Panc1 (cell line): Measurements from ENCODE around the gene LY6G6C. TPM values are rescaled to one million over a fixed set of nuclear protein-coding genes. Genes with fewer than 3 reads are reported as not detected.

Source experiments
- ATAC-seq: fragments of 200-7000 bp; cut with Tn5 transposase; 2 replicates; pipeline ENCODE4 v1.9.1; 2020; ENCODE audit warnings: mild to moderate bottlenecking, moderate library complexity
- BruUV-seq: library from RNA; stranded (reverse); fragments of 400-500 nt; replicated peaks from 2 replicates; lab custom pipeline; 2021; lab: Mats Ljungman, UMichigan
- CTCF ChIA-PET: fragments of 300-600 bp; sonication (Branson Sonifier 250); formaldehyde crosslinking; loops from one replicate; lab custom pipeline; 2022; ENCODE audit warnings: antibody characterized with exemption; lab: Charles Lee
- POLR2A ChIA-PET: fragments of 300-600 bp; sonication (Branson Sonifier 250); formaldehyde crosslinking; loops from one replicate; lab custom pipeline; 2022; ENCODE audit warnings: antibody characterized with exemption; lab: Charles Lee
- DNase-seq: peaks from one replicate; pipeline ENCODE4 v3.0.0-alpha.2; 2010; ENCODE audit warnings: low read depth, low spot score
- H3K27ac ChIP-seq: 2 replicates; pipeline ENCODE4 v1.5.1; 2011; ENCODE audit warnings: mild to moderate bottlenecking, low read length, inconsistent platforms
- H3K27me3 ChIP-seq: fragments of 200-500 bp; sonication (Bioruptor generic); 2 replicates; pipeline ENCODE4 v1.6.0; 2014; ENCODE audit warnings: low read length, inconsistent platforms; ENCODE audit not compliant: control insufficient read depth, insufficient read depth
- H3K36me3 ChIP-seq: fragments of 200-500 bp; sonication (Bioruptor generic); 2 replicates; pipeline ENCODE4 v1.5.1; 2014; ENCODE audit warnings: inconsistent platforms, mild to moderate bottlenecking, low read length, moderate library complexity; ENCODE audit not compliant: control insufficient read depth, insufficient read depth
- H3K4me1 ChIP-seq: 2 replicates; pipeline ENCODE4 v1.5.1; 2011; ENCODE audit warnings: inconsistent platforms, mild to moderate bottlenecking, low read length, moderate library complexity; ENCODE audit not compliant: control insufficient read depth, insufficient read depth
- H3K4me3 ChIP-seq, 2 experiments: 2 replicates each; pipeline ENCODE4 v1.5.1; 2011 to 2012; ENCODE audit warnings: low read depth in 2 of 2, low read length in 2 of 2, mild to moderate bottlenecking in 2 of 2, inconsistent platforms in 1 of 2, moderate library complexity in 1 of 2
- H3K9me3 ChIP-seq: fragments of 200-500 bp; sonication (Bioruptor generic); 2 replicates; pipeline ENCODE4 v1.5.1; 2014; ENCODE audit warnings: low read depth, mild to moderate bottlenecking, inconsistent platforms, low read length, moderate library complexity; ENCODE audit not compliant: control insufficient read depth, insufficient read depth
- POLR2AphosphoS5 ChIP-seq: IDR thresholded peaks from 2 replicates; pipeline ENCODE4 v1.6.1; 2012; ENCODE audit warnings: mild to moderate bottlenecking, low read depth, low read length, moderate library complexity
- SIN3A ChIP-seq: IDR thresholded peaks from 2 replicates; pipeline ENCODE4 v1.6.1; 2012; ENCODE audit warnings: low read depth, mild to moderate bottlenecking, low read length, moderate library complexity, borderline replicate concordance; ENCODE audit not compliant: insufficient read depth
- TCF7L2 ChIP-seq: IDR thresholded peaks from 2 replicates; pipeline ENCODE4 v1.6.1; 2011; ENCODE audit warnings: mild to moderate bottlenecking, low read depth, low read length, inconsistent platforms
- in situ Hi-C: cut with HindIII; loops from 2 replicates; pipeline ENCODE4 v1.10.0; 2016; ENCODE audit warnings: low sequenced_read_pairs, low pct_unique_long_range_greater_than_20kb
- intact Hi-C: fragments of 100-400 bp; cut with micrococcal nuclease; formaldehyde crosslinking; loops from one replicate; pipeline ENCODE4 v1.10.0; 2022; ENCODE audit not compliant: unreplicated experiment
- total RNA-seq: library from RNA; stranded (reverse); gene quantifications from one replicate; pipeline ENCODE4 v1.2.1, GENCODE V29; 2021; ENCODE audit not compliant: unreplicated experiment
- TF ChIP-seq, protein P1 (sequence below): fragments of 450-650 bp; IDR thresholded peaks from 2 replicates; pipeline ENCODE4 v1.5.1; 2017; ENCODE audit warnings: mild to moderate bottlenecking
- TF ChIP-seq, protein P2 (sequence below), 2 experiments: IDR thresholded peaks; 2 replicates each; pipeline ENCODE4 v1.6.1; 2011 to 2012; ENCODE audit warnings: low read depth in 2 of 2, control low read depth in 1 of 2, low read length in 1 of 2, mild to moderate bottlenecking in 1 of 2, moderate library complexity in 1 of 2; ENCODE audit not compliant: insufficient read depth in 1 of 2

LY6G6C gene
- total RNA-seq, 1 experiment from 2014 or later: 0.23 TPM

DNA sequence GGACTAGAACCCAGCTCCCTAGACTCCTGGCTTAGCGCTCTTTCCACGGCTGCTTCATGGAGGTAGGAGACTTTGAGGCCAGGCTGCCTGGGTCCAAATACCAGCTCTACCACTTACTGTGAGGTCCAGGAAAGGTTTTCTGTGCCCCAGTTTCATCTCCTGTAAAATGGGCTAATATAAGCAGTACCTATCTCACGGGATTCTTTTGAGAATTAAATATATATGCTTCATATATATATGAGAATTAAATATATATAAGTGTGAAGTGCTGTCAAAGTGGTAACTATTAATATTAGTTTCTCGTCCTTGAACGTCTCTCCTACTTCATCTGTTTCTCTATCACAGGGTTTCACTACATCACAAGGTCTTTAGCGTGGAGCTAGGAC is 30.5 kb downstream of the LY6G6C start:
- intact Hi-C loops: no loop called here
- no TSS peak for BruUV-seq
- TF ChIP-seq, protein P1, sequence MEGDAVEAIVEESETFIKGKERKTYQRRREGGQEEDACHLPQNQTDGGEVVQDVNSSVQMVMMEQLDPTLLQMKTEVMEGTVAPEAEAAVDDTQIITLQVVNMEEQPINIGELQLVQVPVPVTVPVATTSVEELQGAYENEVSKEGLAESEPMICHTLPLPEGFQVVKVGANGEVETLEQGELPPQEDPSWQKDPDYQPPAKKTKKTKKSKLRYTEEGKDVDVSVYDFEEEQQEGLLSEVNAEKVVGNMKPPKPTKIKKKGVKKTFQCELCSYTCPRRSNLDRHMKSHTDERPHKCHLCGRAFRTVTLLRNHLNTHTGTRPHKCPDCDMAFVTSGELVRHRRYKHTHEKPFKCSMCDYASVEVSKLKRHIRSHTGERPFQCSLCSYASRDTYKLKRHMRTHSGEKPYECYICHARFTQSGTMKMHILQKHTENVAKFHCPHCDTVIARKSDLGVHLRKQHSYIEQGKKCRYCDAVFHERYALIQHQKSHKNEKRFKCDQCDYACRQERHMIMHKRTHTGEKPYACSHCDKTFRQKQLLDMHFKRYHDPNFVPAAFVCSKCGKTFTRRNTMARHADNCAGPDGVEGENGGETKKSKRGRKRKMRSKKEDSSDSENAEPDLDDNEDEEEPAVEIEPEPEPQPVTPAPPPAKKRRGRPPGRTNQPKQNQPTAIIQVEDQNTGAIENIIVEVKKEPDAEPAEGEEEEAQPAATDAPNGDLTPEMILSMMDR: no peak
- TF ChIP-seq SIN3A (no peak), TCF7L2 (no peak), POLR2AphosphoS5 (no peak)
- TF ChIP-seq, protein P2, sequence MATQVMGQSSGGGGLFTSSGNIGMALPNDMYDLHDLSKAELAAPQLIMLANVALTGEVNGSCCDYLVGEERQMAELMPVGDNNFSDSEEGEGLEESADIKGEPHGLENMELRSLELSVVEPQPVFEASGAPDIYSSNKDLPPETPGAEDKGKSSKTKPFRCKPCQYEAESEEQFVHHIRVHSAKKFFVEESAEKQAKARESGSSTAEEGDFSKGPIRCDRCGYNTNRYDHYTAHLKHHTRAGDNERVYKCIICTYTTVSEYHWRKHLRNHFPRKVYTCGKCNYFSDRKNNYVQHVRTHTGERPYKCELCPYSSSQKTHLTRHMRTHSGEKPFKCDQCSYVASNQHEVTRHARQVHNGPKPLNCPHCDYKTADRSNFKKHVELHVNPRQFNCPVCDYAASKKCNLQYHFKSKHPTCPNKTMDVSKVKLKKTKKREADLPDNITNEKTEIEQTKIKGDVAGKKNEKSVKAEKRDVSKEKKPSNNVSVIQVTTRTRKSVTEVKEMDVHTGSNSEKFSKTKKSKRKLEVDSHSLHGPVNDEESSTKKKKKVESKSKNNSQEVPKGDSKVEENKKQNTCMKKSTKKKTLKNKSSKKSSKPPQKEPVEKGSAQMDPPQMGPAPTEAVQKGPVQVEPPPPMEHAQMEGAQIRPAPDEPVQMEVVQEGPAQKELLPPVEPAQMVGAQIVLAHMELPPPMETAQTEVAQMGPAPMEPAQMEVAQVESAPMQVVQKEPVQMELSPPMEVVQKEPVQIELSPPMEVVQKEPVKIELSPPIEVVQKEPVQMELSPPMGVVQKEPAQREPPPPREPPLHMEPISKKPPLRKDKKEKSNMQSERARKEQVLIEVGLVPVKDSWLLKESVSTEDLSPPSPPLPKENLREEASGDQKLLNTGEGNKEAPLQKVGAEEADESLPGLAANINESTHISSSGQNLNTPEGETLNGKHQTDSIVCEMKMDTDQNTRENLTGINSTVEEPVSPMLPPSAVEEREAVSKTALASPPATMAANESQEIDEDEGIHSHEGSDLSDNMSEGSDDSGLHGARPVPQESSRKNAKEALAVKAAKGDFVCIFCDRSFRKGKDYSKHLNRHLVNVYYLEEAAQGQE (IDR thresholded peaks at IDR 0.05; ENCODE audit: insufficient read depth in 1 of 2, low read depth in 2 of 2, low read length in 1 of 2): no peak
- Histone ChIP-seq H3K27ac (no peak overlapping the region), H3K27me3 (no peaks in the 10 kb centered on the region), H3K36me3 (0 out of 2 replicates have a peak, but pooled peaks cover 5% of the 10 kb centered on the region), H3K4me1 (no peaks in the 10 kb centered on the region), H3K4me3 (no peak overlapping the region), H3K9me3 (no peaks in the 10 kb centered on the region)
- ChIA-PET CTCF (no interaction called here), POLR2A (no interaction called here)
- in situ Hi-C loops: no loop called here
- DNase-seq (no peak), ATAC-seq (no peak)

DNA sequence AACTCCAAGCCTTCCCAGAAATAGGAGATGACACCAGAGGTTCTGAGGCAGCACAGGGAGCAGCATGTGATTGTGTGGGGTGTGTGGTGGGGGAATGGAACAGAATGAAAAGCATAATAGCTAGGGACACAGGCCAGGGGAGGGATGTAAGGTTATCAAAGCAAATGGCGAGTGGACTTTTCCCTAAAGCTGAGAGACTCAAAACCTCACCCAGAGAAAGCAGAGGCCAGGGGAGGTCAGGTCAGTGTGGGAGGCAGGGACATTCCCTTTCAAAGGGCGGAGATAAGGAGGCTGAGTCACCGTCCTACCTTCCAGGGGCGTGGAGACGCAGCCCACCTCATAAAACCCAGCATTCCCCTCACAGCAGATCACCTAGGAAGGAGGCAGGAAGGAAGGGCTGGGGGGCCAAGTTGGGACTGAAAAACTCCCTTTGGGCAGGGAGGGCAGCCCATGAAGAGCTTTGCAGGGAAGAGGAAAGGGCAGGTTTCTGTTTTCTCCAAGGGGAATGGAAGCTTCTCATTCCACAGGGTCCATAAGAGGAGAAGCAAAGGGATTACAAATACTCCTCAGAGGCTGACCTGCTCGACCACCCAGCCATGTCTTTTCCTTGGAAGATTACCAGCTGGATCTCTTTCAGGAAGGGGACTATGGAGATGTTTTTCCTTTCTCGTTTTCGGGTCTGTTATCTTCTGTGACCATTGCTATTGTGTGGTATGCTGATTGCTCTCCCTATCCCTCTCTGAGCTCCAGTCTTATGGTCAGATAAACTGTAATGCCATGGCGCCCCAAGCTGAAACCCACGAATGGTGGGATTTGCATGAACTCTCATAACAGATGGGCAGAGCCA is 31.1 kb downstream of the LY6G6C start:
- in situ Hi-C loops (no loop called here), intact Hi-C loops (no loop called here)
- Histone ChIP-seq H3K27me3 (no peaks in the 10 kb centered on the region), H3K4me1 (no peaks in the 10 kb centered on the region), H3K9me3 (no peaks in the 10 kb centered on the region), H3K36me3 (0 out of 2 replicates have a peak, but pooled peaks cover 5% of the 10 kb centered on the region), H3K27ac (no peak overlapping the region), H3K4me3 (no peak overlapping the region)
- no peak for TF ChIP-seq TCF7L2
- TF ChIP-seq, protein P1: no peak
- no peak for TF ChIP-seq SIN3A
- TF ChIP-seq, protein P2 (IDR thresholded peaks at IDR 0.05; ENCODE audit: insufficient read depth in 1 of 2, low read depth in 2 of 2, low read length in 1 of 2): no peak
- no peak for TF ChIP-seq POLR2AphosphoS5
- CTCF ChIA-PET: no interaction called here
- POLR2A ChIA-PET: interaction anchor here (0.6 to 0.7 kb wide), 3 partner anchors 29 to 116 kb away, joined by 3 to 11 read pairs (median 6); partner anchors contain the start of gene LSM2
- no peak for DNase-seq
- no peak for ATAC-seq
- BruUV-seq: no TSS peak
